GM11168 (cell line): ENCODE data around the gene MARVELD3.
"Not testable (repeated sequence)": the region's sequence is repeated elsewhere in the genome, so short reads cannot be mapped to it uniquely, and the experiment has no call there.

Experiments used
- in situ Hi-C: fragments of 300-500 bp; cut with MboI; formaldehyde crosslinking; loops from one replicate; pipeline ENCODE4 v1.12.0; 2022; ENCODE audit warnings: low sequenced_read_pairs; ENCODE audit not compliant: unreplicated experiment

The MARVELD3 gene

GRCh38 chr16:71626018-71626857 lies at the start of gene MARVELD3:
Gene MARVELD3 (plus strand): TSS chr16:71626184. CDS start chr16:71626230, 46 bp downstream.
- in situ Hi-C loops = no loop called here

GRCh38 chr16:71576971-71577370 lies 49.0 kb upstream of the MARVELD3 start, which contains the start of gene TAT:
Gene TAT (minus strand): TSS chr16:71577092. CDS start chr16:71576415, 677 bp downstream.
- in situ Hi-C loops = no loop called here

- in situ Hi-C loops = not testable (repeated sequence)
Measured at GRCh38 chr16:71582553-71582848, 43.5 kb upstream of the MARVELD3 start.

GRCh38 chr16:71584543-71585317 lies 41.3 kb upstream of the MARVELD3 start:
- in situ Hi-C loops = no loop called here

- in situ Hi-C loops = no loop called here
Measured at GRCh38 chr16:71585318-71585703, 40.7 kb upstream of the MARVELD3 start.

- in situ Hi-C loops = not testable (repeated sequence)
Measured at GRCh38 chr16:71589334-71589733, 36.6 kb upstream of the MARVELD3 start.

GRCh38 chr16:71590071-71590470 lies 35.9 kb upstream of the MARVELD3 start:
- in situ Hi-C loops = not testable (repeated sequence)

GRCh38 chr16:71590584-71590983 lies 35.4 kb upstream of the MARVELD3 start:
- in situ Hi-C loops = no loop called here

- in situ Hi-C loops = no loop called here
Measured at GRCh38 chr16:71591917-71592316, 34.1 kb upstream of the MARVELD3 start.

GRCh38 chr16:71593048-71593999 lies 32.7 kb upstream of the MARVELD3 start:
- in situ Hi-C loops = no loop called here

- in situ Hi-C loops = no loop called here
Measured at GRCh38 chr16:71594000-71594646, 31.9 kb upstream of the MARVELD3 start.

GRCh38 chr16:71595340-71595826 lies 30.6 kb upstream of the MARVELD3 start:
- in situ Hi-C loops = not testable (repeated sequence)

- in situ Hi-C loops = not testable (repeated sequence)
Measured at GRCh38 chr16:71598426-71598825, 27.6 kb upstream of the MARVELD3 start.

GRCh38 chr16:71600822-71601221 lies 25.2 kb upstream of the MARVELD3 start:
- in situ Hi-C loops = no loop called here

- in situ Hi-C loops = no loop called here
Measured at GRCh38 chr16:71609066-71609465, 16.9 kb upstream of the MARVELD3 start.

GRCh38 chr16:71610447-71610846 lies 15.5 kb upstream of the MARVELD3 start:
- in situ Hi-C loops = loop anchor here (10.0 kb wide), 1 partner anchor 196 kb away; no protein-coding TSS in a partner anchor

GRCh38 chr16:71610936-71611871 lies 14.8 kb upstream of the MARVELD3 start:
- in situ Hi-C loops = loop anchor here (10.0 kb wide), 1 partner anchor 196 kb away; no protein-coding TSS in a partner anchor

GRCh38 chr16:71614956-71615355 lies 11.0 kb upstream of the MARVELD3 start:
- in situ Hi-C loops = loop anchor here (10.0 kb wide), 1 partner anchor 200 kb away; no protein-coding TSS in a partner anchor
